ENCODE results near the gene TWIST2.

- TF ChIP-seq RBM34 (IDR thresholded peaks at IDR 0.05; ENCODE audit: borderline replicate concordance, insufficient read depth, low read length) (no peak), ZNF277 (CRISPR knock-in tag; IDR thresholded peaks at IDR 0.05; ENCODE audit: borderline replicate concordance) (no peak), GTF2F1 (IDR thresholded peaks at IDR 0.05; ENCODE audit: low read depth, low read length) (no peak), HMGXB4 (CRISPR knock-in tag; IDR thresholded peaks at IDR 0.05) (no peak), ZC3H8 (IDR thresholded peaks at IDR 0.05) (no peak), CTCF (IDR thresholded peaks at IDR 0.05 in 2 of 3, conservative IDR thresholded peaks at IDR 0.05 in 1 of 3; ENCODE audit: insufficient read depth in 2 of 3, low read depth in 1 of 3, low read length in 3 of 3) (no peak)
These were observed 67.7 kb downstream of the TWIST2 start for GRCh38 chr2:238915596-238915995.

Measured in K562 (cell line).